RCC 7860 (cell line): ENCODE measurements around the gene ASPN.

Source experiments
- DNase-seq: peaks from one replicate; pipeline ENCODE4 v3.0.0-alpha.2; 2015; ENCODE audit warnings: low spot score
- FAIRE-seq: peaks from 2 replicates; lab custom pipeline; 2012; peaks lifted over from hg19 to GRCh38; lab: Jason Lieb, UNC

ASPN gene

DNA sequence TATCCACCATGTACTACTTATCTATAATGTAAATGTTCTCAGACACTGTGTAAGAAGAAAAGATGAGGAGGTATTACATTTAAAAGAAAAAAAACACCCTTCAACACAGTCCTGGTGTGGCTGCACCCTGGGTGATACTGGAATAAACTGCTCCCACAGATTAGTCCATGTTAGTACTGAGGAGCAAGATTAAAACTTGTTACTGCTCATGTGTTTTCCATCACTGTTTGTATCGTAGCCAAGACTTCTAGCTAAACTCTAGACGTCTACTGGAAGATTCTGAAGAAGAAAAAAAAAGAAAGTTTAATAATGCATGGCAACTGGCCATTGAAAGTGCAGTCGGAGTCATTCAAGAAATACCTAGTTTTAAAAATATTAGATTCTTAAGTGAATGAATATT is at the start of gene ASPN:
Gene ASPN (minus strand): TSS at position 178 of the 400 bp plus-strand sequence.
- DNase-seq (no peak), FAIRE-seq (no peak)

DNA sequence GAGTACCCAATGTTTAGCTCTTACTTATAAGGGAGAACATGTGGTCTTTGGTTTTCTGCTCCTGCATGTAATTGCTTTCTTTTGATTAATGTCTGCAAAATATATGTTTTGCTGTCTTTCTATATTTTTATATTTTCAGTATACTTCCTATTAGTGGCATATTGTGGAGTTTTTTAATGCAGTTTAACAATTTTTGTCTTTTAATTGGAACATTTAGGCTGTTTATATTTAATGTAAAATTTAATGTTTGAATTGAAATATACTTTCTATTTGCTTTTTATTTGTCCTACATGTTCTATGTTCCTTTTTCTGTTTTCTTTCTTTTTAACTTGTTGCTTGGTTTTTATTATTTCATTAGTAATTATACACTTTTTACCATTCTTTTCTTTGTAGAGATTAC is 48.6 kb upstream of the ASPN start:
- DNase-seq (no peak), FAIRE-seq (peak; percentile 30)

DNA sequence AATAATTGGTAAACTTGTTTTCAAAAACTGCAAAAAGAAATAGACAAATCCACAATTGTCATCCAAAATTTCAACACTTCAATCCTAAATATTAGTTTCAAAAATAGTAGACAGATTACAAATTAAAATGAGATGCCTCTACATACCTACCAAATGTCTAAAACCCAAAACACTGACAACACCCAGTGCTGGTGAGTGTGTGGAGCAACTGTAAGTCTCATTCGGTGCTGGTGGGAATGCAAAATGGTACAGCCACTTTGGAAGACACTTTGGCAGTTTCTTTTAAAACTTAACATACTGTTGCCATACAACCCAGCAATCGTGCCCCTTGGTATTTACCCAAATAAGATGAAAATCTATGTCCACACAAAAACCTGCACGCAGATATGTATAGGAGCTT is 46.8 kb upstream of the ASPN start:
- no peak for FAIRE-seq
- no peak for DNase-seq

DNA sequence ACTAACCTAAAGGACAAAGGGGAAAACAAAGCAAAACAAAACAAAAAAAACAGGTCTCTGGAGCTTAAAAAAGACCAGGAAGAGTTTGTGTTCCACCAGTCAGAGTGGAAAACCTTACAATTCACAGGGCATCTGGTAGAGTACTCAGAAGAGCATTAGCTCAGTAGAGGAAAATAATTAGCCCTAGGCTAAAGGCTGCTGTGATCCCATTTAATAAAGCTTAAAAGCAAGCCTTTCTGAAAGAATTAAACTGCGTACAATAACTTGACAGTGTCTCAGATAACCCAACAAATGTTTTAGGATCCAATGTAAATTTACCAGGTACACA is 46.2 kb upstream of the ASPN start:
- DNase-seq = no peak
- FAIRE-seq = no peak

DNA sequence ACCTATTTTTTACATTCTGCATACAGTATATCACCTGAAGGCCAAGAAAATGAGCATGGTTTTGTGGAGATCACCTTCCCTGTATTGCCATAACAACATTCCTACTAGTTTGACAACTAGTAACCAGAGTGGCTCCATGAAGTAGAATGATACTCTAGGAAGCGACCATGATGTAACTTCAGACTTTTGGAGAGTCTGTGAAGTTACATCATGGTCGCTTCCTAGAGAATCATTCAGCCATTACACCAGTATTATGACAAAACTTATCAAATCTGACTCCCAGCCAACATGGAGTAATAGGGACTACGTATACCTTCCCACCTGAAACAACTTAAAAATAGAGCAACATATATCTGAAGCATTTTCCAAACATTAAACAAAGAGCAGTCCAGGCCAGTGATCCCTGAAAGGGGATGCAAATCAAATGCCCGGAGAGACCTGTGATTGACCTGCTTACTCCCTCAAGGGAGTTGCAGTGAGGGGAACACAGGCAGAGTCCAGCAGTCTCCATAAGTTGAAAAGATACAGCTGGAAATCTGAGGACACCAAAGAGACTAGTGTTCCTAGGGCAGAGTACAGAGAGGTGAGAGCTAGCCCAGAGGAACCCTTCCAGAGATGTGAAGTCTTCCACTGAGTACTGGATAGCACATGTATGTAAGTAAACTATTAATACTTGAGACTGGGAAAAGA is 45.7 kb upstream of the ASPN start:
- DNase-seq = no peak
- no peak for FAIRE-seq

DNA sequence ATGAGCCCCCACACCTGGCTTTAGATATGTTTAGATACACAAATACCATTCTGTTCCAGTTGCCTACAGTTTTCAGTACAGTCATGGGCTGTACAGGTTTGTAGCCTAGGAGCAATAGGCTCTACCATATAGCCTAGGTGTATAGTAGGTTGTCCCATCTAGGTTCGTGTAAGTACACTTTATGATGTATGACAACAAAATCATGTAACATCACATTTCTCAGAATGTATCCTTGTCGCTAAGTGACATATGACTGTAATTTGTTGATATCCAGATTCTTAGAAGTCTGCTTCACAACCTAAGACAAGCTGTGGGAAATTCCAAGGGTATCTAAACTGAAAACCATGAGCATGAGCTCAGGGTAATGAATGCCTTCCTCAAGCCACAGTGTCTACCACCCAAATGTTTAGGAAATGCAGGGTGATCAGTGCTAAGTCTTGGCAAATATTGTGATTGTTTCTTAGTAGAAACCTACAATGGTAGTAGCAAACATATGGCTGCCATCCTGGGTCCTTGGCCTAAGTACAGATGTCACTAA is 45.1 kb upstream of the ASPN start:
- no peak for DNase-seq
- no peak for FAIRE-seq

DNA sequence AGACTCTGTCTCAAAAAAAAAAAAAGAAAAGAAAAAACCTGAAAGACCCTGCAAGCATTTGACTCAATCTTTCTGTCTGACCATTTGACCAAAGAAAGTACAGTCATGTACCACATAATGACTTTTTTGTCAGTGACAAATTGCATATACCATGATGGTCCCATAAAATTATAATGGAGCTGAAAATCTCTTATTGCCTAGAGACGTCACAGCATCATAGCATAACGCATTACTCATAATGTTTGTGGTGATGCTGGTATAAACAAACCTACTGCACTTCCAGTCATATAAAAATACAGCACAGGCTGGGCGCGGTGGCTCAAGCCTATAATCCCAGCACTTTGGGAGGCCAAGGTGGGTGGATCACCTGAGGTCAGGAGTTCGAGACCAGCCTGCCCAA is 43.0 kb upstream of the ASPN start:
- FAIRE-seq (no peak), DNase-seq (no peak)

DNA sequence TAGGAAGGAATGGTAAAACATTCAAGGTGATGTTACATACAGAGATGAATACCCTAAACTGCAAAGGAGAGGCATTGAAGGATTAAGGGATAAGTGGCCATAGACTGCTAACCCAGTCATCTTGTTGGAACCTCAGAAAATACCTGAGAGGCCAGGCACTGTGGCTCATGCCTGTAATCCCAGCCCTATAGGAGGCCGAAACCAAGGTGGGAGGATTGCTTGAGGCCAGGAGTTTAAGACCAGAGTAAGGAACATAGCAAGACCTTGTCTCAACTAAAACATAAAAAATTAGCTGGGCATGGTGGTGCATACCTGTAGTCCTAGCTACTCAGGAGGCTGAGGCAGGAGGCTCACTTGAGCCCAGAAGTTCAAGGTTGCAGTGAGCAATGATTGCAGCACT is 42.6 kb upstream of the ASPN start:
- no peak for FAIRE-seq
- no peak for DNase-seq

DNA sequence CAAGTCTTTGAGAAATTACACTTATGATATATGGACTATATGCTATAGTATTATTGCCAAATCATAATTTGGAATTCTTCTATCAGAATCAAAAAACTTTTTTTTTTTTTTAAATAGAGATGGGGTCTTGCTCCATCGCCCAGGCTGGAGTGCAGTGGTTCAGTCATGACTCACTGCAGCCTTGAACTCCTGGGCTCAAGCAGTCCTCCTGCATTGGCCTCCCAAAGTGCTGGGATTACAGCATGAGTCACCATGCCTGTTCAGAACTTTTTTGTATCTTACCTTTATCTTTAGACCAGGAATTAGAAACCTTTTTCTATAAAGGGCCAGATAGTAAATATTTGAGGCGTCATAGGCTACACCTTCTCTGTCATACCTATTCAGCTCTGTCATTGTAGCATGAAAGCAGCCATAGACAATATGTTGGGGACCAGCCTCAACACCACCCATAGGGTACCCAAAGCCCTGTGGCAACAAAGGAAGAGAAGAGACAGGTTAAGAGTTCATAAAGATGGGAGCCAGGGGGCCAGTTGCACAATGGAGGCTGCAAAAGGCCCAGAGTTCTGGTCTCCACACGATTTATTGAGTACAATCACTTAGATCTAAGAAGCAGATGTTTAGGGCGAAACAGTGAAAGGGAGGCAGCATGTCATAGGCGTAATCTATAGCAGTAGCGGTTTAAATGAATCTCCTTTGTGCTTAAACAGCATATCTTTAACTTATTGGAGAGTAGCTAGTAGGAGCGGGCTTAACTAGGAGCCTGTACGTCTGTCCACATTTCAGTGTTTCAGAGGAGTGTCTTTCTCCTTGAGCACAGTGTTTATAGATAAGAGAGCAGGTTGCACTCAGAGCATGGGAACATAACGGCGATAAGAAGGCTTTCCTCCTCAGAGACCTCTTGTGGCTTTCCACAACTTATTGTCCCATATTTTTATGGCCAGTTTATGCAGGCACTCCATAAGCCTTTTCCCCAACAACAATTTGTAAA is 41.0 kb upstream of the ASPN start:
- DNase-seq = no peak
- FAIRE-seq = no peak

DNA sequence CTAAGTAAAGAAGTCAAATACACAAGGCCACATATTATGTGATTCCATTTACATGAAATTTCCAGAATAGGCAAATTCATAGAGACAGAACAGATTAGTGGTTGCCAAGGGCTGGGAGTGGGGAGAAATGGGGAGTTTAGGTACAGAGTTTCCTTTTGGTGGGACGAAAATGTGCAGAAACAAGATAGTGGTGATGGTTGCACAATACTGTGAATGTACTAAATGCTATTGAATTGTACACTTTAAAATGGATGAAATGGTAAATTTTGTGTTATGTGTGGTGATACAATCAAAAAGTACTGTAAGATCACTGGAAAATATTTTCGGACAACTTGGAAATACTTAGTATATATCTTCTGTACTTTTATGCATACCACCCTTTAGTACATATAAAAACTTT is 38.5 kb upstream of the ASPN start:
- DNase-seq (no peak), FAIRE-seq (no peak)

DNA sequence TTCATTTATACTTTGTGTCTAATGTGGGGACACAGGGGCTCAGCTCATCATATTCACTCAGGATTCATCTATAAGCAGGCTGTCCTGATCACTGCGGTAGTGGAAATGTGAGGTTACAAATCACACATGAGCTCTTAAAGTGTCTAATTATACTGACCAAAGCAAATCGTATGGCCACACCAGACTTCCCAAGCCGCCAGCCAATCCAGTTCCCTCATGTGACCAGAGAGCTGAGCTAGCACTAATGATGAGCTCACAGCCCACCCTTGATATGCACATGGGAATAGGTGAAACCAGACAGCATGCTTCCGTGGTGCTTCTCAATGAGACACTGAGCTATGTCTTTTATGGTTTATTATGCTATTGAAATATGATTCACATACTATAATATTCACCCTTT is 35.9 kb upstream of the ASPN start:
- no peak for FAIRE-seq
- no peak for DNase-seq

DNA sequence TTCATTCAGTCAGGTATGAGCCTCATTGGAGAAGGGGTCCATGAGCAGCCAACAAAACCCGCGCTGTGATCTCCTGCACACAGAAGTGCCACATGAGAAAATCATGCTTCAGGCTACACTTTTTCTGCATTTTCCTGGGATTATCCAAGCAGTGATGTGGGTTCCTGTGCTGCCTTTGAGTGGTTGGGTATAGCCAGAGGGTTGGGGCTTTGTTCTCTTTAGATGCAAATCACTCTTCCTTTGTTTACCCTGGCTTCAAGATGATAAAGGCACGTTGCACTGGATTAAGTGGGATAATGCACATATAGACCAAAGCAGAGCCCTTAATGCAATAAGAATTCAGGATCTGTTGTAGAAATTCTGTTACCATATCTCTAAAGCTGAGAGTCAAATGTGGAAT is 34.7 kb upstream of the ASPN start:
- no peak for FAIRE-seq

DNA sequence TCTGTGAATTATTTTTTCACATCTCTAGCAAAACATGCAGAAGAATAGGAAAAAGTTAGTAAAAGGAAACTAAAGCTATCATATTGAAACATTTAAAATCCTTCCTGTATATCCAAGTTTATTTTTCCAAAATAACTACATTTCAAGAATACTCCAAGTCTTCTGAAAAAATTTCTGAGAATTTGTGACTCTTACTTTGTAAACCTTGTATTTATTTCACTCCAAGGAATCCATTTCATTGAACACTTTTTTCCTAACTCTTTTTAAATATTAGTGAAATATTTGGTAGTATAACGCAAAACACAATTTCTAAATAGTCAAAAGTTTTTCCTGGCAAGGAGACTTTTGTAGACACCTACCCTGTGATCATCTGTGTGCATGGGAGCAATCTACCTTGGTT is 34.2 kb upstream of the ASPN start:
- no peak for FAIRE-seq

More for the DNA sequence above, 34.7 kb upstream of the ASPN start:
- DNase-seq = no peak

DNA sequence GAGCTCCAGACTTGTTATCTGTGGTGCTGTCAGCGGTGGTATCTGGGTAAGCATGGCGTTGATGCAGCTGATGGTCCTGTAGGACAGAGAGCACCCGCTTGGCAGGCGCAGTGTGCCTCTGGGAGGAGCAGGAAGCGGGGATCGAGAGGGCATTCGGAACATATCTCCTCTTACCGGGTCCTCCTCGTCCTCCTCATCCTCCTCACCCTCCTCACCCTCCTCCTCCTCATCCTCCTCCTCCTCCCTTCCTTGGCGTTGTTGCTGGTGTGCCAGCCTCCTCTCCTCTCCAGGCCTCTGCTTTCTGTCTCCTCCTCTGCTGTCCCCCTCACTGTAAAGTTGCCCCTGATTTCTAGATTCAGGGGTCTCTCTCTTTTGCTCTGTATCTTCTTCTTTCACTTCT is 32.3 kb upstream of the ASPN start:
- FAIRE-seq (no peak), DNase-seq (no peak)

More for the DNA sequence above, 34.2 kb upstream of the ASPN start:
- DNase-seq = no peak

DNA sequence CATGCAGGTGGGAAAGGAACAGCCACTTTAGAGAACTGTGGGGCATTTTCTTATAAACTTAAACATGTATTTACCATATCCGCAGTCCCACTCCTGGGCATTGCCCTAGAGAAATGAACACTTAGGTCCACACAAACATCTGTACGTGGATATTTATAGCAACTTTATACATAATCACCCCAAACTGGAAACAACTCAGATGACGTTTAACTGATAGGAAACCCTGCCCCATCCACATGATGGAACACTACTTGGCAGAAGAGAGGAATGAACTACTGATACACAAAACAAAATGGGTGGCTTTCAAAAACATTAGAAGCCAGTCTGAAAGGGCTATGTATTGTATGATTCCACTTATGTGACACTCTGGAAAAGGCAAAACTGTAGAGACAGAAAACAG is 31.0 kb upstream of the ASPN start:
- DNase-seq (no peak), FAIRE-seq (no peak)

DNA sequence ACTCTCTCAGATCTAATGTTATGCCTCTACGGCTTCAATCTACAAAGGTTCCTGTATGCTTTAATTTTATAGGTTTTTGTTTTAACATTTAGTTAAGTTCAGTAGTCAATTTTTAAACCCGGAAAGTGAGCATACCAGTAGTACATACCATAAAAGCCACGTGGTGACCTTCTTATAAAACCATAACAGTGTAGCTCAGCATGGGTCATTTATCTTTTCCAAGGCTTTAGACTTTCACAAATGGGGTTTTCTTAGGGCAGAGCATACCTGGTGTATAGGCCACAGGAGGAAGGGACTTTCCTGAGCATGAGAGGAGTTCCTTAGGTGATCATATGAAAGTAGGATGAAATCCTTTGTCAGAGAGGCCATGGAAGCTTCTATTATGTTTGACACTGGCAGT is 30.3 kb upstream of the ASPN start:
- FAIRE-seq (no peak), DNase-seq (no peak)

DNA sequence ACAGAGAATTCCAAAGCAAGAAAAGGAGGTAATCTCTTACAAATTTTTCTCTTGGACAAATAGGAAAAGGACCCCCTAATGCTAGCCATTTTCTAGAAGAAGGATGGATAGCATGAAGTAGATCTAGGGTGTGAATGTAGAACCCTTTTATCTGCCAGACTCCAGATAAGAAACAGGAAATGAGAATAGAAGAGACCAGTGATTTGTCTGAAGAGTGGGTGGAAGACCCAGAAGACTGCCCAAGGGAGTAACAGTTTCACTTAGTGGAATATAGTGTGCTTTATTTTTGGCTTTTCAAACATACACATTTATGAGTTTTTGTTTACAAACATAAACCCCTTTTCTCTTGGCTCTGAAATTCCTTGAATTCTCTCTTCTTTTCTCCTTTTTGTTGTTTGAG is 28.4 kb upstream of the ASPN start:
- DNase-seq (no peak), FAIRE-seq (no peak)

DNA sequence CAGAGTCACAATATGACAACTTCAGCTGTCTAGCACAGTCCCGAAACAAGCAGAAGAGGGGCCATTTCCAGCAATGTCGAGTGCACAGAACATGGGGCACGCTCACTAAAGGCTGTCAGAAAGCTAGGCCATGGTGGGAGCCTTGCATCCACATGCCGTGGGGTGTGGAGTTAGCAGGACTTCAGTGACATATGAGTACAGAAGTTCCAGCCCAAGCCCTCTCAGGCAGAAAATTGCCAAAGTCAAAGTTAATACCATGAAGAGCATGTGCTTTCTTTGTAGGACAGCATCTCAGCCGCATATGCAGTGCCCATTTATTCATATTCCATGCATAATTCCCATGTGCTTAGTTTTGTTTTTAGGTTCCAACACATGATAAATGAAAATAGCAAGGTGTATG is 26.7 kb upstream of the ASPN start:
- no peak for FAIRE-seq
- no peak for DNase-seq

DNA sequence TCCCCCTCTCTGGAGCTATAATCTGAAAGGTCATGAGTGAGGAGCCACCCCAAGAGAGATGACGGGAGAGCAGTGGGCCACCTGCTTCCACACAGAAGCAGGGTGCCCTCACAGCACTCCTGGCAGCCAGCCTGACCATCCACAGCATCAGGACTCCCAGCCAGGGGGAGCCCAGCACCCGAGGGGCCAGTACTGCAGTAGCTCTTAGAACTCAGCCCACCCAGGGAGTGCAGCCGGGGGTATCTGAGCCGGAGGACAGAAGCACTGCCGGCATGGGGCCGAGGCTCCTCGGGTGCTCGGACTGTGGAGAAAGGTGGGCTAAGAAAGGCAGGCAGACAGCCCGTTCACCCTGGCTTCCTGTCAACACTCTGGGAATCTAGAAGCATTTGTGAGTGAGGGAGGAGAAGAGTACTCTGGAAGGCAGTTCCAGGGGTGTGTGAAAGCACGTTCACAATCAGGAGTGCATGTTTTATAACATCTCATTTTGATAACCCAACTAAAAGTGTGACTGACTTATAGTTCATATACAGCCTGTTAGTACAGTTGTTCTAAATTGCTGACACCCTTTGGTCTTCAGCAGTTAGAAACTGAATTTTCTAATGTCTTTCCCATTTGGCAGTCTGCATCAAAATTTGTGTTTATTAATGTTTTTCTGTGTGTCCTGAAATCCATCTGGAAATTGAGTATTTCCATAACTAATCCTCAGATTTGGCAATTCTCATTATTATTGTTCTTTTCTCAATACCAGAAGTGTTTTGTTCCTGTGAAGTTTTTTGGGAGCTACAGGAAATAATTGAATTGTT is 25.9 kb upstream of the ASPN start:
- FAIRE-seq = no peak
- no peak for DNase-seq

DNA sequence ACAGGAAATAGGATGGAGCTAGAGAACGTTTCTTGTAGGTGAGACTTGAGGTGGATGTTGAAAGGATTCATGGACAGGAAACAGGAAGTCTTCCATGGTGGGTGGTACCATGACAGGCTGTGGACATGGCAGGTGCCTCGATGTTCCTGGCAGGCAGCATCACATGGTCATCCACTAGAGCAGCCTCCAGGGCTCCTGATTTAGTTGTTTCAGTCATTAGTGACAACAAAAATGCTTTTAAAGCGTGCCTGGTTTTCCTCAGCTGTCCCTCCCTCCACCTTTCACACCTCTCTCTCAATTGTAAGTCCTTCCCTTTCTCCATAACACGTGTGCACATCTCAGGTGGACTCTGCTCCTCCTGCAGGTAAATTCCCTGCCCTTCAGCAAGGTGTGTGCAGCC is 25.2 kb upstream of the ASPN start:
- FAIRE-seq = no peak
- DNase-seq = no peak

DNA sequence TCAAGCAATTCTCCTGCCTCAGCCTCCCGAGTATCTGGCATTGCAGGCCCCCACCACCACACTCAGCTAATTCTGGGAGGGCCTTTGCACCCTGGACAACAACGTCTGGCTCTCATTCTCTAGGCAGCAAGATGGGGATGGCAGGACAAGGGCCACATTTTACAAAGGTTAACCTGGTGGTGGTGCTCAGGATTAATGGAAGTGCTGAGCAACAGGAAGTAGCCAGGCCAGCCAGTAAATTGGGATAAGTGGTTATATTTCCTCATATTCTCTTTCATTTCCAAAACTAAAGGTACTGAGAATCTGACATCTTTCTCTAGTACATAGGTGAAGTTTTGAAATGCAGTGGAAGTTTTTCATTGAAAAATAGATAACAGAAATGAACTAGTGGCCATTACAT is 24.7 kb upstream of the ASPN start:
- DNase-seq = no peak
- FAIRE-seq = no peak
